ENCODE results near the gene SPTBN4. TPM values are rescaled to one million over a fixed set of nuclear protein-coding genes. Genes with fewer than 3 reads are reported as not detected.
A peak's percentile ranks its signal among the peaks of the same experiment; 100 is the strongest.

The SPTBN4 gene
- total RNA-seq, 1 experiment from 2014 or later = 0.48 TPM

DNA sequence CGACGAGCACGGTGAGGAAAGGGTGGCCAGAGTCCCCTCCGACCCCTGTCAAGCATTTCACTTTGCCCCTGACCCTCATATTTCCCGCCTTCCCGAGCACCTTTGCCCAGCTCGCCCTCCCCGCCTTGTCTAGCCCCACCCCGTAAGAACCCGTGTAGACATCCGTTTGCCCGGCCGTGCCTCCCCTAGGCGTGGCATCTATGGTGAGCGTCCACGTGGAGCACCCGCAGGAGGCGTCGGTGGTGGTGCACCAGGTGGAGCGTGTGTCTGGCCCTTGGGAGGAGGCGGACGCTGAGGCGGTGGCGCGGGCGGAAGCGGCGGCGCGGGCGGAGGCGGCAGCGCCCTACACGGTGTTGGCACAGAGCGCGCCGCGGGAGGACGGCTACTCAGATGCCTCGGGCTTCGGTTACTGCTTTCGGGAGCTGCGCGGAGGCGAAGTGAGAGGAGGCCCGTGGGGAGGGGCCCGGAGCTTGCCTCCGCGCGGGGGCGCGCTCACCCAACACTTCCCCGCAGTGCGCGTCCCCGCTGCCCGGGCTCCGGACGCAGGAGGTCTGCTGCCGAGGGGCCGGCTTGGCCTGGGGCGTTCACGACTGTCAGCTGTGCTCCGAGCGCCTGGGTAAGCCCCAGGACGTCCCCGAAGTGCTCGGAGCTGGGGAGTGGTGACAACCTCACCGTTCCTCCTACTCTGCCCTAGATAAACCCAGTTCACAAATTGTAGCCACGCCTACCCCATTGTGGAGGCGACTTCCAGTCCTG lies 138.6 kb downstream of the SPTBN4 start:
- H3K79me2 ChIP-seq (ENCODE audit: low read depth) = no peaks in the 10 kb centered on the region
- H3K4me1 ChIP-seq (replicated peaks; ENCODE audit: insufficient read depth) = peaks cover 45% of the 10 kb centered on the region
- H3F3A ChIP-seq (ENCODE audit: insufficient read depth, low read depth) = peaks cover 32% of the 10 kb centered on the region; the same call in 1 of the 2 replicates
- H3K4me2 ChIP-seq = peak overlapping the region; percentile 99
- no peaks in the 10 kb centered on the region for H3K9me2 ChIP-seq (ENCODE audit: insufficient read depth)
- BruUV-seq (replicated peaks) = no TSS peak
- no peaks in the 10 kb centered on the region for H4K20me1 ChIP-seq (ENCODE audit: insufficient read depth)
- no peak for TF ChIP-seq EZH2 (IDR thresholded peaks at IDR 0.05; ENCODE audit: low read depth)
- TF ChIP-seq, protein P1, sequence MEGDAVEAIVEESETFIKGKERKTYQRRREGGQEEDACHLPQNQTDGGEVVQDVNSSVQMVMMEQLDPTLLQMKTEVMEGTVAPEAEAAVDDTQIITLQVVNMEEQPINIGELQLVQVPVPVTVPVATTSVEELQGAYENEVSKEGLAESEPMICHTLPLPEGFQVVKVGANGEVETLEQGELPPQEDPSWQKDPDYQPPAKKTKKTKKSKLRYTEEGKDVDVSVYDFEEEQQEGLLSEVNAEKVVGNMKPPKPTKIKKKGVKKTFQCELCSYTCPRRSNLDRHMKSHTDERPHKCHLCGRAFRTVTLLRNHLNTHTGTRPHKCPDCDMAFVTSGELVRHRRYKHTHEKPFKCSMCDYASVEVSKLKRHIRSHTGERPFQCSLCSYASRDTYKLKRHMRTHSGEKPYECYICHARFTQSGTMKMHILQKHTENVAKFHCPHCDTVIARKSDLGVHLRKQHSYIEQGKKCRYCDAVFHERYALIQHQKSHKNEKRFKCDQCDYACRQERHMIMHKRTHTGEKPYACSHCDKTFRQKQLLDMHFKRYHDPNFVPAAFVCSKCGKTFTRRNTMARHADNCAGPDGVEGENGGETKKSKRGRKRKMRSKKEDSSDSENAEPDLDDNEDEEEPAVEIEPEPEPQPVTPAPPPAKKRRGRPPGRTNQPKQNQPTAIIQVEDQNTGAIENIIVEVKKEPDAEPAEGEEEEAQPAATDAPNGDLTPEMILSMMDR (conservative IDR thresholded peaks at IDR 0.05) = no peak
- H3K27me3 ChIP-seq (ENCODE audit: insufficient read depth, low read depth) = peaks cover 12% of the 10 kb centered on the region
- CTCF ChIA-PET = interaction anchor here (0.5 to 0.7 kb wide), 3 partner anchors 29 to 202 kb away, joined by 3 to 6 read pairs (median 4); no protein-coding TSS in a partner anchor
- H2AFZ ChIP-seq = peak overlapping the region; percentile 78
- DNase-seq = peak; percentile 83 to 90
- peak overlapping the region; percentile 31 for H3K27ac ChIP-seq
- intact Hi-C loops (cut with micrococcal nuclease; ENCODE audit: unreplicated experiment) = loop anchor here (2.0 to 5.0 kb wide), 3 partner anchors 35 to 178 kb away; partner anchors contain the start of genes BLVRB and SERTAD1
- H3K4me3 ChIP-seq = peak overlapping the region; percentile 63
- no peaks in the 10 kb centered on the region for H3K36me3 ChIP-seq (ENCODE audit: low read depth)
- POLR2A ChIA-PET (ENCODE audit: unreplicated experiment) = interaction anchor here (0.6 to 0.9 kb wide), 3 partner anchors 9 to 759 kb away, joined by 3 to 9 read pairs (median 3); partner anchors contain the start of gene B9D2
- H3K9me3 ChIP-seq (ENCODE audit: insufficient read depth, low read depth) = no peaks in the 10 kb centered on the region

GRCh38 chr19:40607311-40608239 lies 140.8 kb downstream of the SPTBN4 start:
- ChIA-PET POLR2A (ENCODE audit: unreplicated experiment) (interaction anchor here (0.7 to 1.0 kb wide), 3 partner anchors 142 to 774 kb away, joined by 3 to 11 read pairs (median 4); partner anchors contain the start of genes BLVRB and DYRK1B), CTCF (no interaction called here)
- Histone ChIP-seq H3K27ac (no peak overlapping the region), H3K9me2 (ENCODE audit: insufficient read depth) (no peaks in the 10 kb centered on the region), H3K27me3 (ENCODE audit: insufficient read depth, low read depth) (no peaks in the 10 kb centered on the region), H3K4me3 (no peak overlapping the region), H3K4me2 (peak overlapping the region; percentile 27), H3F3A (ENCODE audit: insufficient read depth, low read depth) (peaks cover 29% of the 10 kb centered on the region; the same call in 1 of the 2 replicates), H3K36me3 (ENCODE audit: low read depth) (no peaks in the 10 kb centered on the region), H4K20me1 (ENCODE audit: insufficient read depth) (no peaks in the 10 kb centered on the region), H2AFZ (no peak overlapping the region), H3K79me2 (ENCODE audit: low read depth) (no peaks in the 10 kb centered on the region), H3K9me3 (ENCODE audit: insufficient read depth, low read depth) (no peaks in the 10 kb centered on the region), H3K4me1 (replicated peaks; ENCODE audit: insufficient read depth) (peaks cover 35% of the 10 kb centered on the region)
- TF ChIP-seq, protein P1 (conservative IDR thresholded peaks at IDR 0.05) = no peak
- TF ChIP-seq EZH2 (IDR thresholded peaks at IDR 0.05; ENCODE audit: low read depth) = no peak
- intact Hi-C loops (cut with micrococcal nuclease; ENCODE audit: unreplicated experiment) = loop anchor here (5.0 kb wide), 1 partner anchor 180 kb away; the partner anchor contains the start of gene SERTAD1
- BruUV-seq (replicated peaks) = no TSS peak
- peak in 1 of 2 experiments; percentile 52 for DNase-seq

GRCh38 chr19:40608240-40608621 lies 141.4 kb downstream of the SPTBN4 start:
- TF ChIP-seq EZH2 (IDR thresholded peaks at IDR 0.05; ENCODE audit: low read depth) = no peak
- TF ChIP-seq, protein P1 (conservative IDR thresholded peaks at IDR 0.05) = no peak
- BruUV-seq (replicated peaks) = no TSS peak
- intact Hi-C loops (cut with micrococcal nuclease; ENCODE audit: unreplicated experiment) = loop anchor here (5.0 kb wide), 1 partner anchor 181 kb away; the partner anchor contains the start of gene SERTAD1
- Histone ChIP-seq H3K27ac (no peak overlapping the region), H3F3A (ENCODE audit: insufficient read depth, low read depth) (peaks cover 22% of the 10 kb centered on the region; the same call in 1 of the 2 replicates), H3K9me3 (ENCODE audit: insufficient read depth, low read depth) (no peaks in the 10 kb centered on the region), H3K27me3 (ENCODE audit: insufficient read depth, low read depth) (no peaks in the 10 kb centered on the region), H2AFZ (no peak overlapping the region), H3K4me3 (no peak overlapping the region), H3K9me2 (ENCODE audit: insufficient read depth) (no peaks in the 10 kb centered on the region), H3K79me2 (ENCODE audit: low read depth) (no peaks in the 10 kb centered on the region), H3K4me2 (peak overlapping the region; percentile 27), H3K36me3 (ENCODE audit: low read depth) (no peaks in the 10 kb centered on the region), H4K20me1 (ENCODE audit: insufficient read depth) (no peaks in the 10 kb centered on the region), H3K4me1 (replicated peaks; ENCODE audit: insufficient read depth) (peaks cover 28% of the 10 kb centered on the region)
- no peak for DNase-seq
- ChIA-PET POLR2A (ENCODE audit: unreplicated experiment) (interaction anchor here (1.0 kb wide), 1 partner anchor 775 kb away, joined by 3 read pairs; the partner anchor contains the start of gene DYRK1B), CTCF (interaction anchor here (0.6 to 0.7 kb wide), 3 partner anchors 74 to 1146 kb away, joined by 3 to 6 read pairs (median 5); no protein-coding TSS in a partner anchor)

Measured in PC-9 (cell line).